EH (cell line): ENCODE data around the gene DOCK6.
"Not testable (repeated sequence)": the region's sequence is repeated elsewhere in the genome, so short reads cannot be mapped to it uniquely, and the experiment has no call there.

ENCODE experiments used
- DNase-seq: peaks from one replicate; pipeline ENCODE4 v3.0.0-alpha.2; 2015; ENCODE audit warnings: low read depth

The DOCK6 gene

GRCh38 chr19:11172576-11172975, 89.7 kb downstream of the DOCK6 start:
- DNase-seq: no peak

GRCh38 chr19:11171144-11171543, 91.2 kb downstream of the DOCK6 start:
- DNase-seq: no peak

- DNase-seq: peak; percentile 10
Observed at GRCh38 chr19:11169896-11170678, 92.2 kb downstream of the DOCK6 start.

GRCh38 chr19:11168568-11168967, 93.8 kb downstream of the DOCK6 start:
- DNase-seq: peak; percentile 99

DNA sequence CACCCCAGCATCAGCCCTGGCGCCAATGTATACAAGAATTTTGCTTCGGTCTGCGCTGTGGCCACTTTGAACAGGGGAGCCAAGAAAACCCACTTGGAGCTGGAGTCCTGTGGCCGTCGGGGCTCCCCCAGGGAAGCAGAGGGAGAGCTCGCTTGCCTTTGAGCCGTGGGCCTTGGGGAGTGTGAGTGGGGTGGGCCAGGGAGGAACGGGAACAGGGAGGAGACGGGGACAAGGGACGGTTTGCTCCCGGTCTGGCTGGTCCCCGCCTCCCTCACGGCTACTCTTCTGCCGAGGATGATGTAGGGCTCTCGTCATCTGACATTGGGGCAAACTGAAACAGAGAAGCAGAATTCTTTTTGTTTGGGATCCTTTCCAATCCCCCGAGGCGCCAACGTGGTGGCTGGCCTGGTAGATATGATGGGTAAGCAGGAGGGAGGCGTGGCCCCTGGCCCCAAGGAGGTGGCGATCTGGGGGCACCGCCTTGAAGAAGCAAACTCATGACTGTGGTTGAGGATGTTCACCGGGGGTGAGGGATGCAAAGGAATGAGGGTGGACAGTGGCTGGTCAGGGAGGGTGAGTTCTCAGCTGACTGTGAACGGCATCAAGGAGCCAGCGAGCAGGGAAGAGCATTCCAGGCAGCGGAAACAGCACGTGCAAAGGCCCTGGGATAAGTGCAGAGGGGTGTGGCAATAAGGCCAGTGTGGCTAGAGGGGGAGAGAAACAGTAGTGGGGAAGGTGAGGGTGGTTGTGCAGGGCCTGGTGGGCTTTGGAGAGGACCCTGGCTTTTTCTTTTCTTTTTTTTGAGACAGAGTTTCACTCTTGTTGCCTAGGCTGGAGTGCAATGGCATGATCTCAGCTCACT, 95.8 kb downstream of the DOCK6 start:
- DNase-seq: peak; percentile 99

DNA sequence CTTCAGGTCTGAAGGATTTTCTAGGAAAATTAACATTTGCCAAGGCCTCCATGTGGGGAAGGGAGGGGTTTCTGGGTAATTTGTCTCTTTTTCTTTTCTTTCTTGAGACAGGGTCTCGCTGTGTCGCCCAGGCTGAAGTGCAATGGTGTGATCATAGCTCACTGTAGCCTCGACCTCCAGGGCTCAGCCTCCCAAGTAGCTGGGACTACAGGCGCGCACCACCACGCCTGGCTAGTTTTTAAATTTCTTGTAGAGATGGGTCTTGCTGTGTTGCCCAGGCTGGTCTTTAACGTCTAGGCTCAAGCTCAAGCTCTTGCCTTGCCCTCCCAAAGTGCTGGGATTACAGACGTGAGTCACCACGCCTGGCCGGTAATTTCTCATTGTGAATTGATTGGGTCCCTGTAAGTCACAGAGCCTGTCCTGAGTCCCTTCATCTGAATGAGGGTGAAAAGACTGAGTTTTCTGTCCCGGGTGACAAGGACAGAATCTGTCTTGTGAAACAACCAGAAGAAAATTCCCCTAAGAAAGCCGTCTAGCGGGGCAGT, 96.8 kb downstream of the DOCK6 start:
- DNase-seq: peak; percentile 74

GRCh38 chr19:11164879-11165406, 97.4 kb downstream of the DOCK6 start:
- DNase-seq: peak; percentile 90

- no peak for DNase-seq
Observed at GRCh38 chr19:11164296-11164695, 98.0 kb downstream of the DOCK6 start.

DNA sequence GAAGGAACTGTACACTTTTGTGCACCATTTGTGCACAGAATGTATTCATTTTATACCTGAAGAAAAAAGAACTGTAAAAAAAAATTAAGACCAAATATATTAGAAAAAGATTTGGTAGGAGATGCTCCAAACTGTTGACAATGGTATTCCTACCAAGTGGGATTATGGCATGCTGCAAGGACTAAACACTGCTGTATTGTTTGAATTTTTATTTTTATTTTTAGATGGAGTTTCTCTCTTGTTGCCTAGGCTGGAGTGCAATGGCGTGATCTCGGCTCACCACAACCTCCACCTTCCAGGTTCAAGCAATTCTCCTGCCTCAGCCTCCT, 101.9 kb downstream of the DOCK6 start:
- DNase-seq: not testable (repeated sequence)

DNA sequence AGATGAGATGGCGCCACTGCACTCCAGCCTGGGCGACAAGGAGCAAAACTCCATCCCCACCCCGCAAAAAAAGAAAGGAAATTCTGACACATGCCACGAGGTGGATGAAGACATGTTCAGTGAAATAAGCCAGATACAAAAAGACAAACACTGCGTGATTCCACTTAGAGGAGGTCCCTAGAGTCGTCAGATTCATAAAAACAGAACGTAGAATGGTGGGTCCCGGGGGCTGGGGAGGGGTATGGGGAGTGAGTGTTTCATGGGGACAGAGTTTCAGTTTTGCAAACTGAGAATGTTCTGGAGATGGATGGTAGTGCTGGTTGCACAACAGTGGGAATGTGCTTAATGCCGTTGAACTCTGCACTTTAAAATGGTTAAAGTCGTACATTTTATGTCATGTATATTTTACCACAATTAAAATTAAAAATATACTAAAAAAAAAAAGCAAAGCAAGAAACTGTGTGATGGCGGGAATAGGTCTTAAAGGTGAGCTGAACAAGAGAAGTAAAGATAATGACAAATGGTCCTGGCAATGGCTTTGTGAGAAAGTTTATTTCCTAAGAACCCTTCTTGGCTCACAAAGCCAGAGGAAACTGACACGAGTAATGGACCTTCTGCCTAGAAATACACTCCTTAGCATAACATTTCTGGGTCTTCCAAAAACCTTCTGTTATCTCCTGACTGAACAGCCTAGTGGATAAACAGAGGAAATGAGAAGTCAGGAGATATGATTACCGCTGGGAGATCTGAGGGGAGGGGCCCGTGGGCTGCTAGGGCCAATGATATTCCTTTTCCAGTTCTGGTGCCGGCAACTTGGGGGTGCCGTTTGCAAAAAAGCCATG, 102.5 kb downstream of the DOCK6 start:
- peak; percentile 21 for DNase-seq

DNA sequence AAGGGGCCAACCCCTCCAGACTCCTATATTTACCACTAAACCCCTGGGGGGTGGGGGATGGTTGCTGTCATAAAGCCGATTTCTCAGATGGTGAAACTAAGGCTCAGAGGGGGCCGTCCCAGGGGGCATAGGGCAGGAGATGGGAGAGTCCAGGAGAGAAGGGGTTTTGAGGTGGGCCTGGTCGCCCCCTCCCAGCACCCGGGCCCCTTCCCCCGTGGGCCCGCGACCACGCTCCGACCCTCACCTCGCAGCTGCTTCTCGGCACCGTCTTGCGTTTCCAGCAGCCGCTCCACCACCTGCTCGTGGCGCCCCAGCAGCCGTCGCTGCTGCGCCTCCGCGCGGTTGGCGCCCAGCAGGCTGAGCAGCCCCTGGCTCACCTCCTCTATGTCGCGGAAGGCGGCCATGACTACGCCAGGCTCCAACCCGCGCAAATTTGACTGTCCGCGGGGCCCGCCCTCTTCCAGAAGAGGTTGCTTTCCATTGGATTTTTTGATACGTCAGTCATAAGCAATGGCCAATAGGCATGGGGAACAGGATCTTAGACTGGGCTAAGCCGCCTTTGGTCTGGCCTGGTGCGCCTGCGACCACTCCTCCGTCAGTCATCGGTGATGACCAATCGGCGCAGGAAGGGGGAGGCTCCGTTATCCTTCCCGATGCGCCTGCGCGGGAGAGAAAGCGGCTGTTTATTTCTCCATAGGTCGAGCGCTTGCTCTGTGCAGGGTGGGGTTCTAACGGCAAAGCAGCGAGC, 106.8 kb downstream of the DOCK6 start, which contains the start of gene SPC24:
TSS of gene SPC24 (minus strand) at position 410 of the 748 bp plus-strand sequence. CDS start at position 404, 6 bp downstream.
- peak; percentile 99 for DNase-seq

DNA sequence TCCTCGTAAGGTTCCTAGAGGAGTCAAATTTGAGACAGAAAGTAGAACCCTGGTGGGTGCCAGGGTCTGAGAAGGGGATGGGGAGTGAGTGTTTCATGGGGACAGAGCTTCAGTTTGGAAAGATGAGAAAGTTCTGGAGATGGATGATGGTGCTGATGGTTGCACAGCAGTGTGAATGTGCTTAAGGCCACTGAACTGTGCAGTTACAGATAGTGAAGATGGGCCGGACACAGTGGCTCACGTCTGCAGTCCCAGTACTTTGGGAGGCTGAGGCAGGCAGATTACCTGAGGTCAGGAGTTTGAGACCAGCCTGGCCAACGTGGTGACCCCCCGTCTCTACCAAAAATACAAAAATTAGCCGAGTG, 107.7 kb downstream of the DOCK6 start:
- DNase-seq: no peak

DNA sequence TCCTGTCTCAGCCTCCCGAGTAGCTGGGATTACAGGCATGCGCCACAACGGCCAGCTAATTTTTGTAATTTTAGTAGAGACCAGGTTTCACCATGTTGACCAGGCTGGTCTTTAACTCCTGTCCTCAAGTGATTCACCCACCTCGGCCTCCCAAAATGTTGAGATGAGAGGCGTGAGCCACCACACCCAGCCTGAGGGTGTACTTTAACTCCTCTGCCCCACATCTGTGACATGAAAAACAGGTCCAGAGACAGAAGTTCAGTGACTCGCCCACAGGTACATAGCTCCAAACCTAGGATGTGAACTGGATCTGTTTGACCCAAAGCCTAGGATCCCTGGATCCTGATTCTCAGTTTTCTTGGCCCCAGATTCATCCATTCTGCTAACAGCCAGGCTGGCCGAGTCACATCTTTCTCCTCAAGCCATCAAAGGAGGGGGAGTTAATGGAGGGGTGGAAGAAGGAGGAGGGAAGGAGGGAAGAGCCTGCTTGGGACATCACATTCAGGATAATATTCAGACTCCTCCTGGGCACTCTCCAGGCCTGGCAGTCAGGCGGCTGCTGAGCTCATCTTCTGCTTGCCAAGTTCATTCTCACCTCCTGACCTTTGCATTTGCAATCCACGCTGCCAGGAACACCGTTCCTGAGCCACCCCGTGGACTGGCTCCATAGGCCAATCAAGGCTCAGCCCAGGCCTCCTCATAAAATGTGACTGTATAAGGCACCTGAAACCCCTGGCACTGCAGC, 109.8 kb downstream of the DOCK6 start:
- DNase-seq: peak; percentile 74

DNA sequence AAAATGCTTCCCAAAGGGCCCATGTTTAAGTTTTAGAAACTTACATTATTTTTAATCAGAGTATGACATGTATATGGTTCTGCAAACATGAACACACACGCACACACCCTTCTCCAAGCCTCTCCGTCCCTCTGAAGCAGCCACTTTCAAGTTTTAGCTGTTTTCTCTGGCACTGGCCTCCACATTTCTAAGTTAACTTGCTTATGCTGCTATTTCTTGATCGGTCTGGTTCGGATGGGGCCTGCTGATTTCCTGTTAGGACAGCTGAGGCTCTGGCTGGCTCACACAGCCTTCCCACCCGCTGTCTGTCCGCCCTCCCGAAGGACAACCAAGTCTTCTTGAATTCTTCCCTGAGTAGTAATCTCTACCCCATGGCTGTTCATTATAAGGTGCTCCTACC, 111.1 kb downstream of the DOCK6 start:
- DNase-seq: no peak
